OCI-M1 (cell line): ENCODE data around the gene HOXD4.

Experiments used
- DNase-seq: peaks from one replicate; lab custom pipeline; 2025; lab: John Stamatoyannopoulos, UW

Gene HOXD4

DNA sequence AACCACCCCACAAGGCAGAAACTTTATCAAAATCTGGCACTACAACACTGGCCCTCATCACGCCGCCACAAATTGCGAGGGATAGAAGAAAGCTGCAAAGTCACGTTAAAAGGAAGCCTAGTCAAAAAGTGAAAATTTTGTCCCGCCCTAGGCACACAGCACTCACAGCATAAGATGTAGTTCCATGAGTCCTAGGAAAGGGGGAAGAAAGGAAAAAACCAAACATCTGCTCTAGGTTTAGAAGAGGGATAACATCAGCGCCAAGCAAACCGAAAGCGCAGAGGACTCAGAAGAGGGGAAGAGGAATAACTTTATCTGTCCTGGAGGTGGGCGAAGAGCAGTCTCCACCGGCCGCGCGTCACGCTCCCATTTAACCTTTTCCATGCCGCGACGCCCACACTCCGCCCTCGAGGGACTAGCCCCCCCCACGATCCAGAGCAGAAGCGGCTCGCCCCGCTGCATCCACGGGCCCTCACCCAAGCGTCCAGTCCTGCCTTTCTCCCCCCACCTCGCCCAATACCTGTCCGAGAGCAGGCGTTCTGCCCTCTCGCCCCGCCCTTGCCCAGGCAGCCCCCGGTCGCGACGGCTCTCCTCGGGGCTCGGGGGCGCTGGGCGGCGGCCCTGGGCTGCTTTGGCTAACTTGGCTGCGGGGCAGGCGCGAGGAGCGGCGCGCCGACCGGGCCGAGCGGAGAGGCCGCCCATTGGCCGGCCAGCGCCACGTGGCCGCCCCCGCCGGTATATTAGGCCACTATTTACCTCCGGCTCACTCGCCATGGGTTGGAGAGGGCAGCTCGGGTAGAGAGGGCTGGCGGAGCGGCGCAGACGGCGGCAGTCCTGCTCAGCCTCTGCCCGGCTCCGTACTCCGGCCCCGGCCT is 36.8 kb downstream of the HOXD4 start, which contains the start of gene HOXD1:
HOXD1 (plus strand) TSS at position 770 of the 875 bp plus-strand sequence. CDS start 134 bp downstream, outside the sequence.
- peak; percentile 45 for DNase-seq

DNA sequence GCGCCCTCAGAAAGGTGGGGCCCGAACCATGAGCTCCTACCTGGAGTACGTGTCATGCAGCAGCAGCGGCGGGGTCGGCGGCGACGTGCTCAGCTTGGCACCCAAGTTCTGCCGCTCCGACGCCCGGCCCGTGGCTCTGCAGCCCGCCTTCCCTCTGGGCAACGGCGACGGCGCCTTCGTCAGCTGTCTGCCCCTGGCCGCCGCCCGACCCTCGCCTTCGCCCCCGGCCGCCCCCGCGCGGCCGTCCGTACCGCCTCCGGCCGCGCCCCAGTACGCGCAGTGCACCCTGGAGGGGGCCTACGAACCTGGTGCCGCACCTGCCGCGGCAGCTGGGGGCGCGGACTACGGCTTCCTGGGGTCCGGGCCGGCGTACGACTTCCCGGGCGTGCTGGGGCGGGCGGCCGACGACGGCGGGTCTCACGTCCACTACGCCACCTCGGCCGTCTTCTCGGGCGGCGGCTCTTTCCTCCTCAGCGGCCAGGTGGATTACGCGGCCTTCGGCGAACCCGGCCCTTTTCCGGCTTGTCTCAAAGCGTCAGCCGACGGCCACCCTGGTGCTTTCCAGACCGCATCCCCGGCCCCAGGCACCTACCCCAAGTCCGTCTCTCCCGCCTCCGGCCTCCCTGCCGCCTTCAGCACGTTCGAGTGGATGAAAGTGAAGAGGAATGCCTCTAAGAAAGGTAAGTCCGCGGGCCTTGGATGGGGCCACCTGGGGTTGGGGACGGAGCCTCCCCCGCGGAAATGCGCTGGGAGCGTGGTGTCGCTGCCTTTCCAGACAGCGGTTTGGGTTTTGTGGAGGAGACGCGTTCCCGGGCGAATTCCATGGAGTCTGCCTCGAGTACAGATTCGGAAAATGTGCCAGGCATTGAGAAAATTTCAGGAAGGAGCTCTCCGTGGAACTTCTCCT is 37.7 kb downstream of the HOXD4 start:
- no peak for DNase-seq

DNA sequence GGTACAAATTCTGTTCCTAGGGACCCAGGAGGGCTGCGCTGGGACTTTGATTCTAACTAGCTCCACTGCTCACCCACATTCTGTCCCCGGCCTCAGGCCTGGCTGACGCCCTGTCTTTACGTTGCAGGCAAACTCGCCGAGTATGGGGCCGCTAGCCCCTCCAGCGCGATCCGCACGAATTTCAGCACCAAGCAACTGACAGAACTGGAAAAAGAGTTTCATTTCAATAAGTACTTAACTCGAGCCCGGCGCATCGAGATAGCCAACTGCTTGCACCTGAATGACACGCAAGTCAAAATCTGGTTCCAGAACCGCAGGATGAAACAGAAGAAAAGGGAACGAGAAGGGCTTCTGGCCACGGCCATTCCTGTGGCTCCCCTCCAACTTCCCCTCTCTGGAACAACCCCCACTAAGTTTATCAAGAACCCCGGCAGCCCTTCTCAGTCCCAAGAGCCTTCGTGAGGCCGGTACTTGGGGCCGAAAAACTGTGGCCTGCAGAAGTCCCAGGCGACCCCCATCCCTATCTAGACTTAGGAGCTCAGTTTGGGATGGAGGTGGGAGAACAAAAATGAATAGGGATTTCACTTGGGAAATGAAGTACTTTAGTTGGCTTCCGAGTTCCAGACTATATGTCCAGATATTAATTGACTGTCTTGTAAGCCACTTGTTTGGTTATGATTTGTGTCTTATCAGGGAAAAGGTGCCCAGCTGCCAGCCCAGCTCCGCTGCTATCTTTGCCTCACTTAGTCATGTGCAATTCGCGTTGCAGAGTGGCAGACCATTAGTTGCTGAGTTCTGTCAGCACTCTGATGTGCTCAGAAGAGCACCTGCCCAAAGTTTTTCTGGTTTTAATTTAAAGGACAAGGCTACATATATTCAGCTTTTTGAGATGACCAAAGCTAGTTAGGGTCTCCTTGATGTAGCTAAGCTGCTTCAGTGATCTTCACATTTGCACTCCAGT is 38.6 kb downstream of the HOXD4 start:
- DNase-seq: peak; percentile 23

DNA sequence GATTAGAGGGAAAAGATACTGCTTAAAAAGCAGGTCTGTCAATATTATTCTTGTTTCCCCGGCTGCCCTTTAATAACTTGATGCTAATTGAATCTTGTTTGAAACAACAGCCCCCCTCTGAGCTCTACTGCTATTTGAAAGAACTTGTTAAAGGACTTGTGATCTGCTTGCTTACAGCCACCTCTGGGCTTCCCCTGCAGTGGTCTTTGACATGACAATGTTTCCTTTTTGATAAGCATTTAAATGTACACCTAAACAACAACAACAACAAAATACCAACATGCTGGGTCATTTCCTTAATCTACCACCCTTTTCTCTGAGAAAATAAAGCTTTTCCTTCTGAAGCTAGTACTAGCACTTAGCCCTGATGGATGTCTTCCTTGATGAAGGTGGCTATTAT is 41.0 kb downstream of the HOXD4 start:
- DNase-seq: no peak

DNA sequence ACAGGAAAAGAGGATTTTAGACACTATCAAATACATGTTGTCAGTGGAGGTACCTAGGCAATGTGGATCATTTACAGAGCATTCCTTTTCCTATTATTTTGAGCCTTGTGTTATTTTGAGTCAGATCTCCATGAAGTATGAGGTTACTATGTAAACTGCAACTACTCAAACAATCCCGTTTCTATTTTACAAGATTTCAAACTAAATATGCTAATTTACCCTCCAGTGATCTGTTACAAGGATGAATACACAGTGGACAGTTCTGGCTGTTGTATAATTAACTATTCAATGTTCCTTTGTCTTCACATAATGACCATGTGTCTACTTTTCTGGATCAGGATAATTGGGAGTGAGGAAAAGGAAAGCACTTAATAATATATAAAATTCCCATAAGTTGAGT is 41.7 kb downstream of the HOXD4 start:
- DNase-seq: no peak

DNA sequence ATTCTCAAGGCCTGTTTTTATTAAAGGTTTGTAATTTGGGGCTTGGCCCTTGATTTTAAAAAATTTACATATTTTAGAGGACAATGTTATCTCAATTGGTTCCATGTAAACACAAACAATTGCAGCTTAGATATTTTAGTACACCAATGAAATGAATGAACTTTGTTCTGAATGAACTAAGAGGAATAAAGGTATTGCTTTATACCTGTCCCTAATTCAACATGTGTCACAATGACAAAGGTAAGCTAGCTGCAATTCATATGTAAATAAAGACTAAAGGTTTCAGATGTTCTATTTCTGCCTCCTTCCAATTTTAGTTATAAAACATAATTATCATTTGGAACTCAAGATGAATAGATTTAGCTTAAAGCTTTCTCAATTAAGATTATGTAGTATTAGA is 48.6 kb downstream of the HOXD4 start:
- no peak for DNase-seq

DNA sequence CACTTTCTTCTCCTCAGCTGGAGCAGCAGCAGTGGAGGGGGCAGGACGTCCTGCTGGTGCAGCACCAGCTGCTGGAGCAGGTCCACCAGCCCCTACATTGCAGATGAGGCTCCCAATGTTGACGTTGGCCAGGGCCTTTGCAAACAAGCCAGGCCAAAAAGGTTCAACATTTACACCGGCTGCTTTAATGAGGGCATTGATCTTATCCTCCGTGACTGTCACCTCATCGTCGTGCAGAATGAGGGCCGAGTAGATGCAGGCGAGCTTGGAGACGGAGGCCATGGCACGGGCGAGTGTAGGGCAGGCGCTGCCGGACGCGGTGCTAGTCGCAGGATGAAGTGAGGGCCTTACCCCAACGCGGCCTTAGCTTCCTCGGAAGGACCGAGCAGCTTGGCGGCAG is 49.6 kb downstream of the HOXD4 start:
- DNase-seq: no peak

DNA sequence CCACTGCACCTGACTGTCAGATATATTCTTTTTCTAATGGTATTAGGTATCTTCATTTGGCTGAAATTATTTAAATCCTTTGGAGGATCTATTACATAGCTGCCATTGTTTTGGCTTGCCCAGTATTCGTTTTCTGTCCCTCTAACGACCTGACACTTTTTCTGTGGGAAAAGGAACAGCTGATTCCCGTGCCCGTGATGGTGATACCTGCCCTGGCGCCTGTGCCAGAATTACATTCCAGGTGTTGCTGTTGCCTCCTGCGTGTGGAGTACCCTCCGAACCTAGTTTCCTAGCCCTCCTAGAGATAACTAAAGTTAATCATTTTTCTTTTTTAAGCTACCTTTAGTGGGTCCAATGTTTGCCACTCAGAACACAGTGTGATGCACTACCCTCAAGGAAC is 51.1 kb downstream of the HOXD4 start:
- no peak for DNase-seq
